Measurements from ENCODE around the gene STK40. TPM values are rescaled to one million over a fixed set of nuclear protein-coding genes. Genes with fewer than 3 reads are reported as not detected.

The STK40 gene
- polyA plus RNA-seq, 1 donor: 36.6 TPM

DNA sequence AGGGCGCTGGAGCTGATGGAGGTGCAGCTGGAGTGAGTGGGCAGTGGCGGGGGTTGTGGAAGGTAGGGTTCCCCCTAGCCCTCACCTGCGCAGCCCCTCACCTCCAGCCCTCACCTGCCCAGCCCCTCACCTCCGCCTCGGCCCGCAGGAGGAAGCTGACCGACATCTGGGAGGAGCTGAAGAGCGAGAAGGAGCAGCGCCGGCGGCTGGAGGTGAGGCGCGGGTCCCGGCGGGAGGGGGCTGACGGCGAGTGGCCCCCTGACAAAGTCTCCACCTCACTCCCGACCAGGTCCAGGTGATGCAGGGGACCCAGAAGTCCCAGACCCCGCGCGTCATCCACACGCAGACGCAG, 65.0 kb downstream of the STK40 start:
- Histone ChIP-seq H3K4me1 (ENCODE audit: control insufficient read depth, insufficient read depth, low read length) (peaks cover 19% of the 10 kb centered on the region), H3K36me3 (ENCODE audit: control insufficient read depth, insufficient read depth, low read length) (peaks cover 9% of the 10 kb centered on the region), H3K27ac (ENCODE audit: low read length) (peak overlapping the region; percentile 43), H3K4me3 (ENCODE audit: low read length) (peak overlapping the region; percentile 42), H3K9me3 (ENCODE audit: control insufficient read depth, low read depth, low read length) (peaks cover 9% of the 10 kb centered on the region), H3K27me3 (ENCODE audit: control insufficient read depth, insufficient read depth, low read length) (peaks cover 3% of the 10 kb centered on the region)
- DNase-seq: no peak
- no CpG with 5 or more reads among the region's 23 CpGs for WGBS (ENCODE audit: insufficient coverage, low lambda C conversion rate)

- H3K27me3 ChIP-seq (ENCODE audit: control insufficient read depth, insufficient read depth, low read length): peaks cover 3% of the 10 kb centered on the region
- no peak for DNase-seq
- H3K36me3 ChIP-seq (ENCODE audit: control insufficient read depth, insufficient read depth, low read length): peaks cover 9% of the 10 kb centered on the region
- peaks cover 19% of the 10 kb centered on the region for H3K4me1 ChIP-seq (ENCODE audit: control insufficient read depth, insufficient read depth, low read length)
- H3K4me3 ChIP-seq (ENCODE audit: low read length): peak overlapping the region; percentile 42
- H3K9me3 ChIP-seq (ENCODE audit: control insufficient read depth, low read depth, low read length): peaks cover 9% of the 10 kb centered on the region
- WGBS (ENCODE audit: insufficient coverage, low lambda C conversion rate): no CpG with 5 or more reads among the region's 16 CpGs
- H3K27ac ChIP-seq (ENCODE audit: low read length): peak overlapping the region; percentile 43
Measured at GRCh38 chr1:36320291-36320761, 65.4 kb downstream of the STK40 start.

GRCh38 chr1:36309397-36309796, 76.3 kb downstream of the STK40 start:
- WGBS (ENCODE audit: insufficient coverage, low lambda C conversion rate): 100% methylated on average over 1 of the region's 7 CpGs
- H3K4me1 ChIP-seq (ENCODE audit: control insufficient read depth, insufficient read depth, low read length): peaks cover 23% of the 10 kb centered on the region
- no peak overlapping the region for H3K4me3 ChIP-seq (ENCODE audit: low read length)
- H3K27ac ChIP-seq (ENCODE audit: low read length): no peak overlapping the region
- no peak for DNase-seq
- peaks cover 17% of the 10 kb centered on the region for H3K36me3 ChIP-seq (ENCODE audit: control insufficient read depth, insufficient read depth, low read length)
- no peaks in the 10 kb centered on the region for H3K9me3 ChIP-seq (ENCODE audit: control insufficient read depth, low read depth, low read length)
- H3K27me3 ChIP-seq (ENCODE audit: control insufficient read depth, insufficient read depth, low read length): no peaks in the 10 kb centered on the region

- no peak for DNase-seq
Measured at GRCh38 chr1:36307601-36308330, 78.0 kb downstream of the STK40 start.

GRCh38 chr1:36306902-36307456, 78.7 kb downstream of the STK40 start:
- peak overlapping the region; percentile 99 for H3K27ac ChIP-seq (ENCODE audit: low read length)
- no CpG with 5 or more reads among the region's 46 CpGs for WGBS (ENCODE audit: insufficient coverage, low lambda C conversion rate)
- peaks cover 33% of the 10 kb centered on the region for H3K36me3 ChIP-seq (ENCODE audit: control insufficient read depth, insufficient read depth, low read length)

More at GRCh38 chr1:36307601-36308330, 78.0 kb downstream of the STK40 start:
- WGBS (ENCODE audit: insufficient coverage, low lambda C conversion rate): 83% methylated on average over 1 of the region's 10 CpGs
- peak overlapping the region; percentile 63 for H3K4me3 ChIP-seq (ENCODE audit: low read length)
- H3K36me3 ChIP-seq (ENCODE audit: control insufficient read depth, insufficient read depth, low read length): peaks cover 28% of the 10 kb centered on the region
- H3K9me3 ChIP-seq (ENCODE audit: control insufficient read depth, low read depth, low read length): no peaks in the 10 kb centered on the region
- H3K27ac ChIP-seq (ENCODE audit: low read length): no peak overlapping the region
- no peaks in the 10 kb centered on the region for H3K27me3 ChIP-seq (ENCODE audit: control insufficient read depth, insufficient read depth, low read length)
- H3K4me1 ChIP-seq (ENCODE audit: control insufficient read depth, insufficient read depth, low read length): peaks cover 32% of the 10 kb centered on the region

DNA sequence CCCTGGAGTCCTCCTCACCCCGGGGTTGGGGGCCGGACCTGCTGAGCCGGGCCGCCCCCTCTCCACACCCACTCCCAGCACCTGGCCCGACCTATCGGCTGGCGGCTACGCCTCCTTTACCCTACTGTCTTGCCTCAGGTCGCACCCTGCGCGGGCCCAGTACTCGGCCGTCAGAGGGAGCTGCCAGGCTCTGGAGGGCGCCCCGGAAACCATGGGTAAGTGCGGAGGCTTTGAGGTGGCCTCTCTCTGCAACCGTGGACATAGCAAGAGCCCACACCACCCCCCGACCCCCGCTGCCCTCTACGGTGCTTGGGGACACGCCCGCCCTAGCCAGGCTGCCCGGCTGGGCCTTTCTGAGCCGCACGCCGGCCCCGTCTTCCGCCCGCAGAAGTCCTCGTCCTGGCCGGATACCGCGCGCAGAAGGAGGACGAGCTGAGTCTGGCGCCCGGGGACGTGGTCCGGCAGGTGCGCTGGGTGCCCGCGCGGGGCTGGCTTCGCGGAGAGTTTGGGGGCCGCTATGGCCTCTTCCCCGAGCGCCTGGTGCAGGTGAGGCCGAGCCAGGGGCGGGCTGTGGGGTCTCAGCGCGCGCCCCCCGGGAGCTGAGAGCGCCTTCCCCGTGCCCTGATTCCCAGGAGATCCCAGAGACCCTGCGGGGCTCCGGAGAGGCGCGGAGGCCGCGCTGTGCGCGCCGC, 79.4 kb downstream of the STK40 start, which contains the start of gene SH3D21:
SH3D21 (plus strand) TSS at position 159 of the 692 bp plus-strand sequence; CDS start at position 212, 53 bp downstream.
- peak; percentile 83 to 90 for DNase-seq
- no CpG with 5 or more reads among the region's 65 CpGs for WGBS (ENCODE audit: insufficient coverage, low lambda C conversion rate)
- Histone ChIP-seq H3K27me3 (ENCODE audit: control insufficient read depth, insufficient read depth, low read length) (no peaks in the 10 kb centered on the region), H3K4me1 (ENCODE audit: control insufficient read depth, insufficient read depth, low read length) (peaks cover 47% of the 10 kb centered on the region), H3K27ac (ENCODE audit: low read length) (peak within 1 kb of the TSS; percentile 99), H3K4me3 (ENCODE audit: low read length) (peak within 1 kb of the TSS; percentile 72), H3K9me3 (ENCODE audit: control insufficient read depth, low read depth, low read length) (no peaks in the 10 kb centered on the region), H3K36me3 (ENCODE audit: control insufficient read depth, insufficient read depth, low read length) (peaks cover 39% of the 10 kb centered on the region)

More at GRCh38 chr1:36306902-36307456, 78.7 kb downstream of the STK40 start:
- H3K4me1 ChIP-seq (ENCODE audit: control insufficient read depth, insufficient read depth, low read length): peaks cover 40% of the 10 kb centered on the region
- peak overlapping the region; percentile 72 for H3K4me3 ChIP-seq (ENCODE audit: low read length)
- peak; percentile 96 to 98 for DNase-seq
- no peaks in the 10 kb centered on the region for H3K9me3 ChIP-seq (ENCODE audit: control insufficient read depth, low read depth, low read length)
- no peaks in the 10 kb centered on the region for H3K27me3 ChIP-seq (ENCODE audit: control insufficient read depth, insufficient read depth, low read length)

- no peak for DNase-seq
- H3K27me3 ChIP-seq (ENCODE audit: control insufficient read depth, insufficient read depth, low read length): no peaks in the 10 kb centered on the region
- H3K4me3 ChIP-seq (ENCODE audit: low read length): peak overlapping the region; percentile 72
- H3K4me1 ChIP-seq (ENCODE audit: control insufficient read depth, insufficient read depth, low read length): peaks cover 51% of the 10 kb centered on the region
- H3K36me3 ChIP-seq (ENCODE audit: control insufficient read depth, insufficient read depth, low read length): peaks cover 44% of the 10 kb centered on the region
- no peaks in the 10 kb centered on the region for H3K9me3 ChIP-seq (ENCODE audit: control insufficient read depth, low read depth, low read length)
- H3K27ac ChIP-seq (ENCODE audit: low read length): peak overlapping the region; percentile 99
- WGBS (ENCODE audit: insufficient coverage, low lambda C conversion rate): no CpG with 5 or more reads among the region's 7 CpGs
Measured at GRCh38 chr1:36305915-36306209, 79.9 kb downstream of the STK40 start.

DNA sequence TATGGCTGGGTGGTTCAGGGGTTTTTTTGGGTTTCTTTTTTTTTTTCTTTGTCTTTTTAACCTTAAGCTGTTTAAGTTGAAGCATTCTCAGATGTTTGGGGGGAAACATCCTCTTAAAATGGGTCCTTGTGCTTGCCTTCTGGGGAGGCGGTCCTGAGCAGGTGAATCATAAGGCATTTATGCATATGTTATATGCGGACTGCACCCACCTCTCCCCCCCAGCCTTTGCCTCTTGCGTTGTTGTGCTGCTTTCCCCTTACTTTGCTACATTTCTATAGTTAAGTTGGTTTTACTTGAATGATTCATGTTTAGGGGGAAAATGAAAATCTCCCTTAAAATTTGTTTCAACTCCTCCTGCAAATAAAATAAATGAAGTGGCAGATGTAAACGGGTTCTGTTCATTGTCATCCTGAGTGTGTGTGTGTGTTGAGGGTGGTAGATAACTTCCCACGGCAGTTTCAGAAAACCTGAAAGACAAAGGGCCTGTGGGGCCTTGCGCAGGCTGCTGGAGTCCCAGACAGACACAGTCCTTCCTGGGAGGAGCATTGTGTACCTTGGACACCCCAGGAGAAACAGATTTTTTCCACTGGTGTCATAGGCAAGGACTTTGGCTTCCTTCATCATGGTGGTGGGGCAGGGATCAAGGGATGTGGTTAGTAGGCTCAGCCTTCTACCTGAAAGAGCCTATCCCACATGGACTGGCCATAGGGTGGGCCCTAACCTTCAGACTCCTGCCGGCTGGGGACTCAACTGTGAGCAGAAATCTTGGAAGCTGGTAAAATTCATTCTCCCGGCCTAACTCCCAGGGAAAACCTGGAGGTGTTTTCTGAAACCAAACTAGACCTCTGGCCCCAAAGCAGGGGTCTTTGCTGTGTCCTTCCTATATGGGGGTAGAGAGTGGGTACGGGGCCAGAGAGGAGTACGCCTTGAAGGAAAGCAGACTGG, 80.5 kb downstream of the STK40 start:
- peaks cover 58% of the 10 kb centered on the region for H3K4me1 ChIP-seq (ENCODE audit: control insufficient read depth, insufficient read depth, low read length)
- peak overlapping the region; percentile 72 for H3K4me3 ChIP-seq (ENCODE audit: low read length)
- H3K27ac ChIP-seq (ENCODE audit: low read length): peak overlapping the region; percentile 99
- no peaks in the 10 kb centered on the region for H3K9me3 ChIP-seq (ENCODE audit: control insufficient read depth, low read depth, low read length)
- WGBS (ENCODE audit: insufficient coverage, low lambda C conversion rate): 33% methylated on average over 1 of the region's 10 CpGs
- DNase-seq: peak; percentile 90 to 95
- peaks cover 50% of the 10 kb centered on the region for H3K36me3 ChIP-seq (ENCODE audit: control insufficient read depth, insufficient read depth, low read length)
- H3K27me3 ChIP-seq (ENCODE audit: control insufficient read depth, insufficient read depth, low read length): no peaks in the 10 kb centered on the region

GRCh38 chr1:36304521-36304920, 81.2 kb downstream of the STK40 start:
- no peaks in the 10 kb centered on the region for H3K27me3 ChIP-seq (ENCODE audit: control insufficient read depth, insufficient read depth, low read length)
- 50% methylated on average over 2 of the region's 7 CpGs for WGBS (ENCODE audit: insufficient coverage, low lambda C conversion rate)
- no peaks in the 10 kb centered on the region for H3K9me3 ChIP-seq (ENCODE audit: control insufficient read depth, low read depth, low read length)
- DNase-seq: peak in 1 of 2 donors; percentile 30
- peaks cover 50% of the 10 kb centered on the region for H3K36me3 ChIP-seq (ENCODE audit: control insufficient read depth, insufficient read depth, low read length)
- H3K4me3 ChIP-seq (ENCODE audit: low read length): no peak overlapping the region
- H3K27ac ChIP-seq (ENCODE audit: low read length): peak overlapping the region; percentile 99
- H3K4me1 ChIP-seq (ENCODE audit: control insufficient read depth, insufficient read depth, low read length): peaks cover 58% of the 10 kb centered on the region

Measured in large intestine (tissue), 3 donors.